Right cardiac atrium (tissue), 5 donors: ENCODE measurements around the gene DDAH2. TPM values are rescaled to one million over a fixed set of nuclear protein-coding genes. Genes with fewer than 3 reads are reported as not detected.

ENCODE experiments used
- ATAC-seq, 2 donors: fragments of 200-7000 bp; cut with Tn5 transposase; one replicate each; pipeline versions ENCODE4 v1.8.0 to v1.9.1; 2020; ENCODE audit warnings: moderate library complexity in 2 of 2, mild to moderate bottlenecking in 1 of 2
- DNase-seq, 3 donors: peaks; one replicate each; pipeline ENCODE4 v3.0.0-alpha.2; 2020
- H3K27ac ChIP-seq: one replicate; pipeline ENCODE4 v1.5.1; 2013; ENCODE audit warnings: mild to moderate bottlenecking, low read length, control low read depth, moderate library complexity
- H3K27me3 ChIP-seq: one replicate; pipeline ENCODE4 v1.6.1; 2013; ENCODE audit not compliant: control insufficient read depth, insufficient read depth
- H3K4me1 ChIP-seq: one replicate; pipeline ENCODE4 v1.6.1; 2013; ENCODE audit warnings: low read length; ENCODE audit not compliant: control insufficient read depth, insufficient read depth
- H3K4me3 ChIP-seq: one replicate; pipeline ENCODE4 v1.5.1; 2013; ENCODE audit warnings: low read length, control low read depth
- H3K9me3 ChIP-seq: one replicate; pipeline ENCODE4 v1.6.1; 2013; ENCODE audit warnings: low read length; ENCODE audit not compliant: control insufficient read depth
- WGBS: extraction: QIAGEN DNeasy Blood & Tissue Kit; methylation state at CpG from one replicate; pipeline ENCODE4 v1.1.7; 2013; 5-methylcytosine and 5-hydroxymethylcytosine counted together
- intact Hi-C, 4 donors: fragments of 100-400 bp; cut with DNase I; formaldehyde crosslinking; loops; one replicate each; pipeline versions ENCODE4 v1.11.0 to v1.14.0; 2022 to 2023
- polyA plus RNA-seq: library from polyadenylated mRNA; stranded (reverse); fragments of 200-250 nt; gene quantifications from one replicate; pipeline ENCODE4 v1.2.3, GENCODE V29; 2013
- total RNA-seq, 4 donors: library from RNA; stranded (reverse); fragmentation: NEBNext Ultra II Directional; extraction: Animal tissue kit (Norgen Biotek cat#: 25700); gene quantifications; one replicate each; pipeline ENCODE4 v1.2.1, GENCODE V29; 2021
- donor health status: healthy with polysubstance abuse.
- donor health status: DM: no; HTN: yes; CAD: no.
- donor health status: DM: no; HTN: no; CAD: no.
- donor health status: DM: no; HTN: yes; CAD: no; lungs with severe emphysema.
- donor health status: DM: yes; HTN: yes; CAD: no.

DDAH2 gene
- total and polyA plus RNA-seq, 5 donors = 42.4 to 57.4 (median 51.9) TPM

DNA sequence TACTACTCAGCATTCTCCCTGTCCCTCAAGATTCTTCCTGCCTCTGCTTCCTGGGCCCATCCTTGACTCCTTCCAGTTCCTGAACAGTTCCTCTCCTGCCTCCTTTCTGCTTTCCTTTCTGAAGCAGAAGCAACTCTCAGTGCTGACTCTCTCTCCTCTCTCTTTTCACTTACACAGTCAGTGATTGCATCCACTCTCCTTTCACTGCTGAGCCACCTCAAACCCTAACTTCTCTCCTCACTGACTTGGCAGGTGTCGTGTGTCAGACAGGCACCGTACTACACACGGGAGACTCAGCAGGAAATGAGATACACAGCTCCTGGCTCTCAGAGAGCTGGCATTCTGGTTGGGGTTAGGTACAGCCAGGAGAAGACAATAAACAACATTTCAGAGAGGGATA is 31.5 kb downstream of the DDAH2 start:
- H3K4me1 ChIP-seq = peaks cover 7% of the 10 kb centered on the region
- 39% methylated on average over 3 of the region's 3 CpGs for WGBS
- no peak for DNase-seq
- intact Hi-C loops = no loop called here
- no peak overlapping the region for H3K4me3 ChIP-seq
- H3K9me3 ChIP-seq = no peaks in the 10 kb centered on the region
- H3K27ac ChIP-seq = no peak overlapping the region
- ATAC-seq = no peak
- no peaks in the 10 kb centered on the region for H3K27me3 ChIP-seq

- Histone ChIP-seq H3K27me3 (no peaks in the 10 kb centered on the region), H3K4me1 (no peaks in the 10 kb centered on the region), H3K27ac (no peak overlapping the region), H3K4me3 (no peak overlapping the region), H3K9me3 (no peaks in the 10 kb centered on the region)
- ATAC-seq = no peak
- intact Hi-C loops = no loop called here
- DNase-seq = no peak
- 89% methylated on average over 6 of the region's 6 CpGs for WGBS
Observed at GRCh38 chr6:31693535-31693934, 35.6 kb downstream of the DDAH2 start.

DNA sequence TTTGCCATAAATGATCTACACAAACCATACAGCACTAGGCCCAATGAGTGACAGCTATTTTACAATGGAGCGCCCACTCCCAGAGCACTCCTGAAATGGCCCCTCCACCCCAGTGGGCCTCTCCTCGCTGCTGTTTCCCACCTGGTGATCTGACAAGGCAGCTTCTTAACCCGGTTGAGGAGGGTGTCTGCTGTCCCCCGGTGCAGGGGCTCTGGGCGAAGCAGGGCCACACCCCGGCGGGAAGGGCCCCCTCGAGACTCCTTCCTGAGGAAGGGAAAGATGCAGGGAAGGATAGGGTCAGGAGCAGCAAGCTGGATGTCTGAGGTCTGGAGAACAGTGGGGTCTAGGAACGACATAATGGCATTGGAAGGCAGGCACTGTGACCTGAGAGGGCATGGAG is 36.2 kb downstream of the DDAH2 start:
- H3K27ac ChIP-seq = no peak overlapping the region
- no peaks in the 10 kb centered on the region for H3K27me3 ChIP-seq
- ATAC-seq = no peak
- DNase-seq = no peak
- intact Hi-C loops = no loop called here
- H3K4me1 ChIP-seq = no peaks in the 10 kb centered on the region
- H3K9me3 ChIP-seq = no peaks in the 10 kb centered on the region
- H3K4me3 ChIP-seq = no peak overlapping the region
- WGBS = 85% methylated on average over 9 of the region's 9 CpGs

- 76% methylated on average over 4 of the region's 4 CpGs for WGBS
- DNase-seq = no peak
- no peak overlapping the region for H3K4me3 ChIP-seq
- no peaks in the 10 kb centered on the region for H3K9me3 ChIP-seq
- H3K27ac ChIP-seq = no peak overlapping the region
- H3K4me1 ChIP-seq = no peaks in the 10 kb centered on the region
- no peak for ATAC-seq
- intact Hi-C loops = no loop called here
- H3K27me3 ChIP-seq = no peaks in the 10 kb centered on the region
Observed at GRCh38 chr6:31692353-31692752, 36.7 kb downstream of the DDAH2 start.

GRCh38 chr6:31691564-31692108 is 37.5 kb downstream of the DDAH2 start:
- H3K27me3 ChIP-seq = no peaks in the 10 kb centered on the region
- intact Hi-C loops = no loop called here

DNA sequence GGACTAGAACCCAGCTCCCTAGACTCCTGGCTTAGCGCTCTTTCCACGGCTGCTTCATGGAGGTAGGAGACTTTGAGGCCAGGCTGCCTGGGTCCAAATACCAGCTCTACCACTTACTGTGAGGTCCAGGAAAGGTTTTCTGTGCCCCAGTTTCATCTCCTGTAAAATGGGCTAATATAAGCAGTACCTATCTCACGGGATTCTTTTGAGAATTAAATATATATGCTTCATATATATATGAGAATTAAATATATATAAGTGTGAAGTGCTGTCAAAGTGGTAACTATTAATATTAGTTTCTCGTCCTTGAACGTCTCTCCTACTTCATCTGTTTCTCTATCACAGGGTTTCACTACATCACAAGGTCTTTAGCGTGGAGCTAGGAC is 38.0 kb downstream of the DDAH2 start:
- WGBS = 89% methylated on average over 6 of the region's 6 CpGs

More at GRCh38 chr6:31691564-31692108, 37.5 kb downstream of the DDAH2 start:
- H3K27ac ChIP-seq = no peak overlapping the region
- H3K9me3 ChIP-seq = no peaks in the 10 kb centered on the region
- DNase-seq (no peak), ATAC-seq (no peak)
- H3K4me3 ChIP-seq = no peak overlapping the region
- WGBS = 94% methylated on average over 12 of the region's 12 CpGs
- H3K4me1 ChIP-seq = no peaks in the 10 kb centered on the region

GRCh38 chr6:31690231-31691077 is 38.6 kb downstream of the DDAH2 start:
- Histone ChIP-seq H3K27me3 (no peaks in the 10 kb centered on the region), H3K4me1 (no peaks in the 10 kb centered on the region), H3K4me3 (no peak overlapping the region), H3K27ac (no peak overlapping the region), H3K9me3 (no peaks in the 10 kb centered on the region)
- 61% methylated on average over 10 of the region's 10 CpGs for WGBS
- ATAC-seq (peak in 1 of 2 donors; percentile 78), DNase-seq (no peak)
- intact Hi-C loops = no loop called here

More for the DNA sequence above, 38.0 kb downstream of the DDAH2 start:
- Histone ChIP-seq H3K27ac (no peak overlapping the region), H3K27me3 (no peaks in the 10 kb centered on the region), H3K9me3 (no peaks in the 10 kb centered on the region), H3K4me3 (no peak overlapping the region), H3K4me1 (no peaks in the 10 kb centered on the region)
- no peak for DNase-seq
- intact Hi-C loops = no loop called here
- ATAC-seq = no peak

GRCh38 chr6:31689249-31690110 is 39.6 kb downstream of the DDAH2 start:
- DNase-seq (no peak), ATAC-seq (no peak)
- H3K9me3 ChIP-seq = no peaks in the 10 kb centered on the region
- H3K27me3 ChIP-seq = no peaks in the 10 kb centered on the region
- H3K27ac ChIP-seq = no peak overlapping the region
- 69% methylated on average over 11 of the region's 11 CpGs for WGBS
- intact Hi-C loops = loop anchor here in 3 of 4 donors (10.0 kb wide), 2 partner anchors 175 to 265 kb away; partner anchors contain the start of genes NELFE (in 2 of the 3), SKIC2 (in 2 of the 3) and NEU1 (in 1 of the 3)
- no peaks in the 10 kb centered on the region for H3K4me1 ChIP-seq
- H3K4me3 ChIP-seq = no peak overlapping the region

GRCh38 chr6:31687860-31688693 is 41.0 kb downstream of the DDAH2 start:
- Histone ChIP-seq H3K27ac (no peak overlapping the region), H3K9me3 (no peaks in the 10 kb centered on the region), H3K27me3 (no peaks in the 10 kb centered on the region), H3K4me1 (no peaks in the 10 kb centered on the region), H3K4me3 (no peak overlapping the region)
- WGBS = 74% methylated on average over 14 of the region's 14 CpGs
- no peak for ATAC-seq
- intact Hi-C loops = loop anchor here in 3 of 4 donors (10.0 kb wide), 2 partner anchors 177 to 267 kb away; partner anchors contain the start of genes NELFE (in 2 of the 3), SKIC2 (in 2 of the 3) and NEU1 (in 1 of the 3)
- no peak for DNase-seq

- WGBS = 83% methylated on average over 8 of the region's 8 CpGs
- Histone ChIP-seq H3K4me3 (no peak overlapping the region), H3K9me3 (no peaks in the 10 kb centered on the region), H3K27ac (no peak overlapping the region), H3K4me1 (no peaks in the 10 kb centered on the region), H3K27me3 (no peaks in the 10 kb centered on the region)
- no peak for ATAC-seq
- intact Hi-C loops = loop anchor here in 3 of 4 donors (10.0 kb wide), 2 partner anchors 177 to 267 kb away; partner anchors contain the start of genes NELFE (in 2 of the 3), SKIC2 (in 2 of the 3) and NEU1 (in 1 of the 3)
- no peak for DNase-seq
Observed at GRCh38 chr6:31687321-31687720, 41.8 kb downstream of the DDAH2 start.
